KOPT-K1 (cell line): ENCODE measurements around the gene TMEM87B.

Experiments used
- H3K27ac ChIP-seq: fragments of 200-600 bp; sonication (generic); 2 replicates; pipeline ENCODE4 v1.5.1; 2016; ENCODE audit warnings: antibody characterized with exemption, mild to moderate bottlenecking, low read depth, low read length; ENCODE audit not compliant: poor library complexity, severe bottlenecking
- H3K36me3 ChIP-seq: fragments of 200-600 bp; sonication (generic); 2 replicates; pipeline ENCODE4 v1.5.1; 2017; ENCODE audit warnings: antibody characterized with exemption, mild to moderate bottlenecking, low read length, moderate library complexity; ENCODE audit not compliant: insufficient read depth
- H3K9me3 ChIP-seq: fragments of 200-600 bp; sonication (generic); 2 replicates; pipeline ENCODE4 v1.5.1; 2017; ENCODE audit warnings: antibody characterized with exemption, low read length, mild to moderate bottlenecking; ENCODE audit not compliant: insufficient read depth, poor library complexity, severe bottlenecking

Gene TMEM87B

GRCh38 chr2:112154246-112155117, 99.4 kb downstream of the TMEM87B start:
- peak overlapping the region; percentile 97 for H3K27ac ChIP-seq

GRCh38 chr2:112155331-112156151, 100.5 kb downstream of the TMEM87B start:
- Histone ChIP-seq H3K36me3 (no peaks in the 10 kb centered on the region), H3K9me3 (no peaks in the 10 kb centered on the region), H3K27ac (peak overlapping the region; percentile 97)

More at GRCh38 chr2:112154246-112155117, 99.4 kb downstream of the TMEM87B start:
- H3K36me3 ChIP-seq, result no peaks in the 10 kb centered on the region
- no peaks in the 10 kb centered on the region for H3K9me3 ChIP-seq

- Histone ChIP-seq H3K9me3 (no peaks in the 10 kb centered on the region), H3K27ac (peak overlapping the region; percentile 97), H3K36me3 (no peaks in the 10 kb centered on the region)
These were observed 101.3 kb downstream of the TMEM87B start for GRCh38 chr2:112156152-112156986.

GRCh38 chr2:112157472-112157871, 102.4 kb downstream of the TMEM87B start:
- no peaks in the 10 kb centered on the region for H3K9me3 ChIP-seq
- H3K36me3 ChIP-seq, result no peaks in the 10 kb centered on the region
- peak overlapping the region; percentile 97 for H3K27ac ChIP-seq

GRCh38 chr2:112159454-112159921, 104.4 kb downstream of the TMEM87B start:
- Histone ChIP-seq H3K9me3 (no peaks in the 10 kb centered on the region), H3K27ac (no peak overlapping the region), H3K36me3 (no peaks in the 10 kb centered on the region)

GRCh38 chr2:112160283-112161250, 105.5 kb downstream of the TMEM87B start:
- Histone ChIP-seq H3K9me3 (no peaks in the 10 kb centered on the region), H3K36me3 (no peaks in the 10 kb centered on the region), H3K27ac (peak overlapping the region; percentile 25)

- H3K27ac ChIP-seq, result no peak overlapping the region
These were observed 106.5 kb downstream of the TMEM87B start for GRCh38 chr2:112161431-112162145.

GRCh38 chr2:112162341-112162740, 107.3 kb downstream of the TMEM87B start:
- Histone ChIP-seq H3K36me3 (no peaks in the 10 kb centered on the region), H3K27ac (no peak overlapping the region), H3K9me3 (no peaks in the 10 kb centered on the region)

More at GRCh38 chr2:112161431-112162145, 106.5 kb downstream of the TMEM87B start:
- H3K9me3 ChIP-seq, result no peaks in the 10 kb centered on the region
- H3K36me3 ChIP-seq, result no peaks in the 10 kb centered on the region

- H3K27ac ChIP-seq, result no peak overlapping the region
- no peaks in the 10 kb centered on the region for H3K36me3 ChIP-seq
- no peaks in the 10 kb centered on the region for H3K9me3 ChIP-seq
These were observed 107.9 kb downstream of the TMEM87B start for GRCh38 chr2:112162956-112163355.

- no peak overlapping the region for H3K27ac ChIP-seq
- no peaks in the 10 kb centered on the region for H3K36me3 ChIP-seq
- H3K9me3 ChIP-seq, result no peaks in the 10 kb centered on the region
These were observed 108.5 kb downstream of the TMEM87B start for GRCh38 chr2:112163541-112163981.

- no peak overlapping the region for H3K27ac ChIP-seq
- no peaks in the 10 kb centered on the region for H3K9me3 ChIP-seq
- H3K36me3 ChIP-seq, result no peaks in the 10 kb centered on the region
These were observed 109.8 kb downstream of the TMEM87B start for GRCh38 chr2:112164876-112165275.

GRCh38 chr2:112165296-112165695, 110.2 kb downstream of the TMEM87B start:
- Histone ChIP-seq H3K9me3 (no peaks in the 10 kb centered on the region), H3K36me3 (no peaks in the 10 kb centered on the region), H3K27ac (no peak overlapping the region)

GRCh38 chr2:112166806-112167499, 111.9 kb downstream of the TMEM87B start:
- Histone ChIP-seq H3K27ac (peak overlapping the region; percentile 37), H3K9me3 (no peaks in the 10 kb centered on the region), H3K36me3 (no peaks in the 10 kb centered on the region)
